Stromal cell of bone marrow (primary cell): Measurements from ENCODE around the gene AMOTL1.
"Not testable (repeated sequence)": the region's sequence is repeated elsewhere in the genome, so short reads cannot be mapped to it uniquely, and the experiment has no call there.

Experiments
- DNase-seq: peaks from one replicate; pipeline ENCODE4 v3.0.0-alpha.2; 2012; ENCODE audit warnings: low read depth

The AMOTL1 gene

DNA sequence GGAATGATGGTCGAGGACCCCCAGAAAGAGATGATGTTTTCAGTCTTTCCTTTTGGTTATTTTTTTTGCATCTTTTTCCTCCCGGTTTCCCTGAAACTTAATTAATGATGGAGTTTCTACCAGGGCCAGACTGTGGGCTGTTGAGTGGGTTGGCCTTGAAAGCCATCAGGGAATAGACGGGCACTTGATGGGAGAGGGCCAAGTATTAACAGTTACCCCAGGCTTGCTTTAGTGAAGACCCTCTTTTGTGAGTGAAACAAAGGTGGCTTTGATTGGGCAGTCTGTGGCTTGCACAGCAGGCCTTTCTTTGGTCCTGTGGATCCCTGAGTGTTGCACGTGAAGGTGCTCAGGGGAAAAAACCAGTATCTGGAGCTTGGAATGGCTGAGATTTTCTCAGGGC is 56.9 kb downstream of the AMOTL1 start:
- no peak for DNase-seq

GRCh38 chr11:94825481-94825880 is 57.3 kb downstream of the AMOTL1 start:
- DNase-seq, result no peak

GRCh38 chr11:94826415-94826814 is 58.3 kb downstream of the AMOTL1 start:
- no peak for DNase-seq

DNA sequence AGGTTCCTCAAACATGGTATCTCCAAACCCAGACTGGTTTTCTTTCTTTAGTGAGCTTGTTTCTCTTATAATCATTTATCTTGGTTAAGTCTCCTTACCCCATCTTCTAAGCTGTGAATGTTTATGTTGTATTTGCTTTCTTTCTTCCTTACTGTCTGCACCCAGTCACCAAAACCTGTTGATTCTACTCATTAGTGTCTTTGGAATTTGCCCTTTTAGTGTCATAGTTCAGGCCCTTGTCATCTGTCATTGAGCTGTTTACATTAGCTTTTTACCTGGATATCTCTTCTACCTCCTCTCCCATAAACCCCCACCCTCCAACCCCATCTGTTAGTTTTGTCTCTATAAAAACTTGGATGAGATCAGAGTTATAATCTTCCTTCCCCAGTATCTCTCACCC is 59.9 kb downstream of the AMOTL1 start:
- DNase-seq, result no peak

DNA sequence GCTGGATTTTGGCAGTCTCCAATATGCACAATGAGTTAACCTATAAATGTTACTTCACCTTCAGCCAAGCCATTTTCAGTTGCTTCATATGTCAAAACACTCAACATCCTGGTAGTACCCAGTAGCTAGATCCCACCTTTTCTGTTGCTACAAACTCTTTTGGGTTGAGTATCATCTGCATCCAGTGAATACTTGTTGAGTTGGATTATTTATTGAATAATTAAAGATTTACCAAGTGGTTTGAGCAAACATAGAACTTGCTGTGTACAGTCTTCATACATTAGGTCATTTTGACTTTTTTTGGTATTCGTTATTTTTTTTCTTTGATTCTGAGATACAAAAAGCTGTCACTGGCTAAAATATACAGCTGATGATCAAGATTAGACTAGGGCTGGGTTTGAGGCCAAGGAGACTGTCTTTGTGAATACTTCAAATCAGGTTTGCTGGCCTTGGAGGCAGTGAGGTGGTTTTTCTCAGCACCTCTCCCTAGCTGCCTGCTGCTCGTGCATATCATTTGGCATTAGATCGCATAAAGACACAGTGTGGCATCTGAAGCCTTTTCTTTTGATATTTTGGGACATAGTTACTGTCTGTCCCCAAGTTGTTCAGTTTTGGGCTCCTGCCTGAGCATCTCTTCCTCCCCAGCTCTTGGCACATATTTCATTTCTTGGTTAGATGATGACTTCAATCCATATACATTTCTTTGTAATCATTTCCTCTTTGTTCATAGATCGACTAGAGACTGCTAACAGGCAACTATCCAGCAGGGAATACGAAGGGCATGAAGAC is 62.8 kb downstream of the AMOTL1 start:
- no peak for DNase-seq

- DNase-seq, result no peak
These were observed 63.4 kb downstream of the AMOTL1 start for GRCh38 chr11:94831529-94831928.

- no peak for DNase-seq
These were observed 64.6 kb downstream of the AMOTL1 start for GRCh38 chr11:94832604-94833235.

GRCh38 chr11:94834911-94835593 is 66.9 kb downstream of the AMOTL1 start:
- no peak for DNase-seq

DNA sequence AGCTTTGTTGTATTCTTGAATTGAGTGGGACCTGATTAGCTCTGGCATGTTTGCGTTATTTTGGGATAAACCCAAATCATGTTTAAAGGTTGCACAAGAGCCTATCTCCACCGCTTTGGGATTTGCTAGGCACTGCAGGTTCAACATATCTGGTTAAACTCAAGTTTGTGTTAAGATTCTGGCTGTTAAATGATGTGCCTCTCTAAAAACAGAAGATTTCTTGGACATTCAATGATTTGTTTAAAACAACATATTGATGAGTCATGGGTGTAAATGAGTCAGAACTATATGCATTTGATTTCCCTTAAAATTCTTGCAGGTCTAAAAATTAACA is 67.4 kb downstream of the AMOTL1 start:
- DNase-seq, result no peak

DNA sequence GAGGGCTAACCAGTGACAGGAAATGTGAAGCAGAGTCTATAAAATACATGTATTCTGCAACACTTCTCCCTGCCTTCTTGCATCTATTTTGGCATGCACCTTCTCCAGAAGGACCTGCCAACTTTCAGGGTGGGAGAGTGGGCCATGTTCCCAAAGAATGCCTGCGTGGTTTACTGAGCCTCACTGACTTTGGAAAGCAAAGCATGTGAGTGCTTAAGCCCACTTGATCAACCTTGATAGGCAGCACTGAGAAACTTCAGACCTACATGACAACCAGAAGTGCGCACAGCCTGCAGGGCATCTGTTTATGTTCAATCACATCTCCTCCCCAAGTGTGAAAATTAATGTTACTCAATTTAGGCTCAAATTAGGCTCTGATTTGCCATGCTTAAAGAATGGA is 69.2 kb downstream of the AMOTL1 start:
- no peak for DNase-seq

GRCh38 chr11:94838027-94838731 is 70.0 kb downstream of the AMOTL1 start:
- no peak for DNase-seq

- DNase-seq, result no peak
These were observed 72.1 kb downstream of the AMOTL1 start for GRCh38 chr11:94840209-94840608.

GRCh38 chr11:94844031-94844430 is 75.9 kb downstream of the AMOTL1 start:
- DNase-seq, result no peak

- DNase-seq, result peak; percentile 40
These were observed 77.5 kb downstream of the AMOTL1 start for GRCh38 chr11:94845622-94846021.

DNA sequence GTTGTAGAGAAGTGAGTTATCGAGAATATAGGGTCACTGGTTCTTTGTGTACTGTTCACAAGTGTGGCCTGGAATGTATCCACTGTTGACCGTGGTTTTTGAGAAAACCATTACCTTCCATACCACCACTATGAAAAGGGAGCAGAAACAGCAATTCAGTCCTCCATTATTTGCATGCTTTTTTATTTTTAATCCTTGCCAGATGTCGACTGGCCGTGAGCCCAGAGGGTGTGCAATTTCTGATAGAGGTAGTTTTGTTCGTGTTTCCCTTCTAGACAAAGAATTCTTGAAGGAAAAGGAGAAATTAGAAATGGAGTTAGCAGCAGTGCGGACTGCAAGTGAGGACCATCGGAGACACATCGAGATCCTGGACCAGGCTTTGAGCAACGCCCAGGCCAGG is 81.7 kb downstream of the AMOTL1 start:
- no peak for DNase-seq

GRCh38 chr11:94851864-94852636 is 83.9 kb downstream of the AMOTL1 start:
- DNase-seq, result no peak

- DNase-seq, result not testable (repeated sequence)
These were observed 85.1 kb downstream of the AMOTL1 start for GRCh38 chr11:94853288-94853687.

DNA sequence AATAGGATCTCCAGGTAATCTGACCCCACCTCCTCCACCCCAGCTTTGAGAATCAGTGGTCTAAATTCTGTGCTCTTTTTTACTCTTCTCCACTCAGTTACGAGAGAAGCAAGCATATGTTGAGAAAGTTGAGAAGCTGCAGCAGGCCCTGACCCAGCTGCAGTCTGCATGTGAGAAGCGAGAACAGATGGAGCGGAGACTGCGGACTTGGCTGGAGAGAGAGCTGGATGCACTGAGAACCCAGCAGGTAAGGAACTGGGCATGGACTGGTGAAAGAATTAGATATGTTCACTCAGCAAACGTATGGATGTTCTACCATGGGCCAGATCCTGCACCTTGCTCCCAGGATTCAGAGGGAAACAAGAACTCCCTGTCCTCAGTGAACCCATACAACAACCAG is 85.7 kb downstream of the AMOTL1 start:
- no peak for DNase-seq

- DNase-seq, result no peak
These were observed 86.8 kb downstream of the AMOTL1 start for GRCh38 chr11:94854770-94855633.

- DNase-seq, result no peak
These were observed 87.5 kb downstream of the AMOTL1 start for GRCh38 chr11:94855666-94856065.

DNA sequence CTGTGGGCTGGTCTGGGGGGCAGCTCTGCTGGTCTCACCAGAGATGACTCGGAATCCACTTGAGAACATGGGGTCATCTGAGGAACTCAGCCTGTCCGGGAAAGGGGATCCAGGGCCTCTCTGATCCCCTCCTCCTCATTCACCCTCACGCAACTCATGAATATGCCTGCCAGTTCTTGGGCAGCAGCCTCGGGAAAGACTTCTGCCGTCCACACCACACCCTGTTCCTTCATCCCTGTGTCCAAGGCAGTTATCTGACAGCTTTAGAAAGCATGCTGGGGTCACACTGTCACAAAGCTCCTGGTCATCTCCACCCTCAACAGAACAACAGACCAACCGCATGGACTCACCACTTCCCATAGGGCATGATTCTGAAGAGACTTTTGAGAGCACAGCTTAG is 88.3 kb downstream of the AMOTL1 start:
- no peak for DNase-seq
